H9 (cell line): ENCODE results near the gene OR2AT4. TPM values are rescaled to one million over a fixed set of nuclear protein-coding genes. Genes with fewer than 3 reads are reported as not detected.

ENCODE experiments used
- DNase-seq: peaks from one replicate; pipeline ENCODE4 v3.0.0-alpha.2; 2017
- H2AFZ ChIP-seq: one replicate; pipeline ENCODE4 v1.6.1; 2013; ENCODE audit warnings: mild to moderate bottlenecking, low read length, control low read depth, moderate library complexity
- H2AK5ac ChIP-seq: 2 replicates; pipeline ENCODE4 v1.6.1; 2013; ENCODE audit warnings: low read length, control low read depth, mixed read lengths; ENCODE audit not compliant: insufficient read length
- H2BK120ac ChIP-seq: one replicate; pipeline ENCODE4 v1.6.1; 2013; ENCODE audit warnings: low read depth, mild to moderate bottlenecking, low read length, control low read depth, inconsistent platforms; ENCODE audit not compliant: poor library complexity, severe bottlenecking
- H2BK12ac ChIP-seq: 2 replicates; pipeline ENCODE4 v1.6.1; 2013; ENCODE audit warnings: low read length, control low read depth, mixed read lengths, low read depth; ENCODE audit not compliant: insufficient read length
- H2BK15ac ChIP-seq: 2 replicates; pipeline ENCODE4 v1.6.1; 2013; ENCODE audit warnings: low read depth, low read length, control low read depth
- H2BK20ac ChIP-seq: one replicate; pipeline ENCODE4 v1.6.1; 2013; ENCODE audit warnings: low read depth, mild to moderate bottlenecking, low read length, control low read depth, inconsistent platforms; ENCODE audit not compliant: poor library complexity, severe bottlenecking
- H2BK5ac ChIP-seq: 2 replicates; pipeline ENCODE4 v1.6.1; 2013; ENCODE audit warnings: low read length, control low read depth, mixed read lengths; ENCODE audit not compliant: insufficient read length
- H3K14ac ChIP-seq: 2 replicates; pipeline ENCODE4 v1.6.1; 2013; ENCODE audit warnings: low read length, control low read depth; ENCODE audit not compliant: insufficient read depth
- H3K18ac ChIP-seq: 2 replicates; pipeline ENCODE4 v1.6.1; 2013; ENCODE audit warnings: low read depth, mild to moderate bottlenecking, mixed read lengths, low read length, control low read depth; ENCODE audit not compliant: insufficient read length
- H3K23ac ChIP-seq: 2 replicates; pipeline ENCODE4 v1.6.1; 2013; ENCODE audit warnings: low read length, control low read depth, mixed read lengths, low read depth; ENCODE audit not compliant: insufficient read length
- H3K23me2 ChIP-seq: 2 replicates; pipeline ENCODE4 v1.6.1; 2013; ENCODE audit warnings: low read depth, mild to moderate bottlenecking, mixed read lengths, low read length, control low read depth; ENCODE audit not compliant: insufficient read length, poor library complexity, severe bottlenecking
- H3K27ac ChIP-seq: 2 replicates; pipeline ENCODE4 v1.5.1; 2013; ENCODE audit warnings: low read length, control low read depth, mixed read lengths, low read depth; ENCODE audit not compliant: insufficient read length
- H3K27me3 ChIP-seq: 2 replicates; pipeline ENCODE4 v1.6.1; 2013; ENCODE audit warnings: low read length, control low read depth, inconsistent platforms; ENCODE audit not compliant: insufficient read depth
- H3K4ac ChIP-seq: 2 replicates; pipeline ENCODE4 v1.6.1; 2013; ENCODE audit warnings: low read depth, mild to moderate bottlenecking, control low read depth, inconsistent platforms, low read length, moderate library complexity
- H3K4me1 ChIP-seq: 2 replicates; pipeline ENCODE4 v1.6.1; 2013; ENCODE audit warnings: low read length, control low read depth, inconsistent platforms; ENCODE audit not compliant: insufficient read depth
- H3K4me2 ChIP-seq: 2 replicates; pipeline ENCODE4 v1.6.1; 2013; ENCODE audit warnings: low read length, control low read depth, mixed read lengths; ENCODE audit not compliant: insufficient read length, insufficient read depth
- H3K56ac ChIP-seq: 2 replicates; pipeline ENCODE4 v1.6.1; 2013; ENCODE audit warnings: low read depth, mild to moderate bottlenecking, mixed read lengths, low read length, control low read depth; ENCODE audit not compliant: insufficient read length
- H3K79me1 ChIP-seq: 2 replicates; pipeline ENCODE4 v1.6.1; 2013; ENCODE audit warnings: low read depth, mild to moderate bottlenecking, moderate library complexity, low read length, control low read depth, inconsistent platforms; ENCODE audit not compliant: insufficient read depth, poor library complexity, severe bottlenecking
- H3K79me2 ChIP-seq: 2 replicates; pipeline ENCODE4 v1.6.1; 2013; ENCODE audit warnings: low read length, control low read depth, inconsistent platforms; ENCODE audit not compliant: insufficient read depth
- H3K9ac ChIP-seq: 2 replicates; pipeline ENCODE4 v1.6.1; 2013; ENCODE audit warnings: low read length, control low read depth, mixed read lengths; ENCODE audit not compliant: insufficient read length; ENCODE audit errors: extremely low read depth
- H3K9me3 ChIP-seq: one replicate; pipeline ENCODE4 v1.6.1; 2013; ENCODE audit warnings: low read depth, low read length, inconsistent platforms; ENCODE audit not compliant: control insufficient read depth
- H3T11ph ChIP-seq: one replicate; pipeline ENCODE4 v1.6.1; 2013; ENCODE audit warnings: mild to moderate bottlenecking, low read length, control low read depth, inconsistent platforms
- H4K20me1 ChIP-seq: one replicate; pipeline ENCODE4 v1.6.1; 2013; ENCODE audit not compliant: control insufficient read depth, insufficient read length, insufficient read depth
- H4K5ac ChIP-seq: 2 replicates; pipeline ENCODE4 v1.6.1; 2013; ENCODE audit warnings: low read depth, mild to moderate bottlenecking, mixed read lengths, low read length, control low read depth; ENCODE audit not compliant: insufficient read length
- H4K8ac ChIP-seq: replicated peaks from 2 replicates; pipeline ENCODE4 v1.6.1; 2013; ENCODE audit warnings: low read length, control low read depth, mixed read lengths, low read depth; ENCODE audit not compliant: insufficient read length
- H4K91ac ChIP-seq: 2 replicates; pipeline ENCODE4 v1.6.1; 2013; ENCODE audit warnings: low read depth, mild to moderate bottlenecking, moderate library complexity, mixed read lengths, low read length, control low read depth; ENCODE audit not compliant: insufficient read length
- H3K27ac Mint-ChIP-seq, 3 experiments: 2 replicates in 2 of 3; 3 replicates in 1 of 3; pipeline ENCODE4 v1.8.0; 2020 to 2021; ENCODE audit warnings: mixed read lengths in 3 of 3, mild to moderate bottlenecking in 1 of 3, moderate library complexity in 1 of 3
- H3K27me3 Mint-ChIP-seq: 2 replicates; pipeline ENCODE4 v1.8.0; 2021; ENCODE audit warnings: low read depth, mild to moderate bottlenecking, moderate library complexity, mixed read lengths
- H3K36me3 Mint-ChIP-seq, 3 experiments: 2 replicates in 2 of 3; 3 replicates in 1 of 3; pipeline ENCODE4 v1.8.0; 2020 to 2021; ENCODE audit warnings: low read depth in 3 of 3, mixed read lengths in 3 of 3; ENCODE audit not compliant: insufficient read depth in 1 of 3
- H3K4me1 Mint-ChIP-seq, 2 experiments: 2 replicates each; pipeline ENCODE4 v1.8.0; 2020; ENCODE audit warnings: mixed read lengths in 2 of 2
- H3K4me3 Mint-ChIP-seq, 2 experiments: 2 replicates in 1 of 2; 3 replicates in 1 of 2; pipeline ENCODE4 v1.8.0; 2020 to 2021; ENCODE audit warnings: mild to moderate bottlenecking in 2 of 2, mixed read lengths in 2 of 2, moderate library complexity in 1 of 2
- H3K9me3 Mint-ChIP-seq, 2 experiments: 2 replicates in 1 of 2; 3 replicates in 1 of 2; pipeline ENCODE4 v1.8.0; 2020; ENCODE audit warnings: mild to moderate bottlenecking in 2 of 2, mixed read lengths in 2 of 2, moderate library complexity in 1 of 2
- total RNA-seq: library from RNA; stranded (reverse); gene quantifications from 2 replicates; pipeline ENCODE4 v1.2.1, GENCODE V29; 2021
- TF ChIP-seq, protein P1 (sequence below): fragments of 200-600 bp; sonication (generic); conservative IDR thresholded peaks from 3 replicates; pipeline ENCODE4 v1.8.0; 2021; ENCODE audit warnings: antibody characterized with exemption, mild to moderate bottlenecking

The OR2AT4 gene
- total RNA-seq, 1 experiment from 2014 or later: not detected

- Mint-ChIP-seq H3K4me1 (peaks cover 6 to 11% of the 10 kb centered on the region in 2 experiments), H3K9me3 (no peaks in the 10 kb centered on the region), H3K27me3 (peaks cover 13% of the 10 kb centered on the region), H3K36me3 (no peaks in the 10 kb centered on the region), H3K4me3 (no peak overlapping the region), H3K27ac (no peak overlapping the region)
- Histone ChIP-seq H3K56ac (no peak overlapping the region), H3K9me3 (no peaks in the 10 kb centered on the region), H3K4ac (no peak overlapping the region), H3K79me1 (no peaks in the 10 kb centered on the region), H2BK20ac (no peak overlapping the region), H4K8ac (no peak overlapping the region), H4K91ac (no peak overlapping the region), H3K23ac (no peak overlapping the region), H3K4me1 (no peaks in the 10 kb centered on the region), H3K9ac (no peak overlapping the region), H4K5ac (no peak overlapping the region), H3T11ph (no peak overlapping the region), H2BK5ac (no peak overlapping the region), H3K79me2 (no peaks in the 10 kb centered on the region), H2BK12ac (no peak overlapping the region), H2AK5ac (no peak overlapping the region), H3K27me3 (no peaks in the 10 kb centered on the region), H2AFZ (no peak overlapping the region), H4K20me1 (no peaks in the 10 kb centered on the region), H3K27ac (no peak overlapping the region), H3K18ac (no peak overlapping the region), H3K14ac (no peak overlapping the region), H3K23me2 (no peaks in the 10 kb centered on the region), H2BK15ac (no peak overlapping the region), H3K4me2 (no peak overlapping the region), H2BK120ac (no peak overlapping the region)
- DNase-seq: no peak
- TF ChIP-seq, protein P1, sequence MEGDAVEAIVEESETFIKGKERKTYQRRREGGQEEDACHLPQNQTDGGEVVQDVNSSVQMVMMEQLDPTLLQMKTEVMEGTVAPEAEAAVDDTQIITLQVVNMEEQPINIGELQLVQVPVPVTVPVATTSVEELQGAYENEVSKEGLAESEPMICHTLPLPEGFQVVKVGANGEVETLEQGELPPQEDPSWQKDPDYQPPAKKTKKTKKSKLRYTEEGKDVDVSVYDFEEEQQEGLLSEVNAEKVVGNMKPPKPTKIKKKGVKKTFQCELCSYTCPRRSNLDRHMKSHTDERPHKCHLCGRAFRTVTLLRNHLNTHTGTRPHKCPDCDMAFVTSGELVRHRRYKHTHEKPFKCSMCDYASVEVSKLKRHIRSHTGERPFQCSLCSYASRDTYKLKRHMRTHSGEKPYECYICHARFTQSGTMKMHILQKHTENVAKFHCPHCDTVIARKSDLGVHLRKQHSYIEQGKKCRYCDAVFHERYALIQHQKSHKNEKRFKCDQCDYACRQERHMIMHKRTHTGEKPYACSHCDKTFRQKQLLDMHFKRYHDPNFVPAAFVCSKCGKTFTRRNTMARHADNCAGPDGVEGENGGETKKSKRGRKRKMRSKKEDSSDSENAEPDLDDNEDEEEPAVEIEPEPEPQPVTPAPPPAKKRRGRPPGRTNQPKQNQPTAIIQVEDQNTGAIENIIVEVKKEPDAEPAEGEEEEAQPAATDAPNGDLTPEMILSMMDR: no peak
Observed at GRCh38 chr11:75076671-75077070, 20.0 kb downstream of the OR2AT4 start.
